Stimulated activated effector memory CD8-positive, alpha-beta T cell treated with anti-CD3 and anti-CD28 coated beads, Interleukin-12 subunit alpha, Interleukin-12 subunit beta, amount 100 ng/mL, for 72 hours (primary cell): Measurements from ENCODE around the gene GPR26.

ENCODE experiments used
- ATAC-seq: fragments of 150-1000 bp; cut with Tn5 transposase; 2 replicates; pipeline ENCODE4 v1.10.0; 2021
- DNase-seq, 2 donors: peaks; one replicate each; pipeline ENCODE4 v3.0.0; 2021 to 2022; ENCODE audit warnings: low spot score in 2 of 2
- H3K27ac Mint-ChIP-seq: one replicate; pipeline ENCODE4 v1.8.0; 2022; ENCODE audit warnings: mild to moderate bottlenecking, mixed read lengths
- H3K36me3 Mint-ChIP-seq: one replicate; pipeline ENCODE4 v1.8.0; 2022; ENCODE audit warnings: mild to moderate bottlenecking, mixed read lengths
- H3K4me1 Mint-ChIP-seq: one replicate; pipeline ENCODE4 v1.8.0; 2022; ENCODE audit warnings: mixed read lengths
- H3K4me3 Mint-ChIP-seq: one replicate; pipeline ENCODE4 v1.8.0; 2022; ENCODE audit warnings: mild to moderate bottlenecking, mixed read lengths
- H3K9me3 Mint-ChIP-seq: one replicate; pipeline ENCODE4 v1.8.0; 2022; ENCODE audit warnings: mixed read lengths

GPR26 gene, protein sequence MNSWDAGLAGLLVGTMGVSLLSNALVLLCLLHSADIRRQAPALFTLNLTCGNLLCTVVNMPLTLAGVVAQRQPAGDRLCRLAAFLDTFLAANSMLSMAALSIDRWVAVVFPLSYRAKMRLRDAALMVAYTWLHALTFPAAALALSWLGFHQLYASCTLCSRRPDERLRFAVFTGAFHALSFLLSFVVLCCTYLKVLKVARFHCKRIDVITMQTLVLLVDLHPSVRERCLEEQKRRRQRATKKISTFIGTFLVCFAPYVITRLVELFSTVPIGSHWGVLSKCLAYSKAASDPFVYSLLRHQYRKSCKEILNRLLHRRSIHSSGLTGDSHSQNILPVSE

DNA sequence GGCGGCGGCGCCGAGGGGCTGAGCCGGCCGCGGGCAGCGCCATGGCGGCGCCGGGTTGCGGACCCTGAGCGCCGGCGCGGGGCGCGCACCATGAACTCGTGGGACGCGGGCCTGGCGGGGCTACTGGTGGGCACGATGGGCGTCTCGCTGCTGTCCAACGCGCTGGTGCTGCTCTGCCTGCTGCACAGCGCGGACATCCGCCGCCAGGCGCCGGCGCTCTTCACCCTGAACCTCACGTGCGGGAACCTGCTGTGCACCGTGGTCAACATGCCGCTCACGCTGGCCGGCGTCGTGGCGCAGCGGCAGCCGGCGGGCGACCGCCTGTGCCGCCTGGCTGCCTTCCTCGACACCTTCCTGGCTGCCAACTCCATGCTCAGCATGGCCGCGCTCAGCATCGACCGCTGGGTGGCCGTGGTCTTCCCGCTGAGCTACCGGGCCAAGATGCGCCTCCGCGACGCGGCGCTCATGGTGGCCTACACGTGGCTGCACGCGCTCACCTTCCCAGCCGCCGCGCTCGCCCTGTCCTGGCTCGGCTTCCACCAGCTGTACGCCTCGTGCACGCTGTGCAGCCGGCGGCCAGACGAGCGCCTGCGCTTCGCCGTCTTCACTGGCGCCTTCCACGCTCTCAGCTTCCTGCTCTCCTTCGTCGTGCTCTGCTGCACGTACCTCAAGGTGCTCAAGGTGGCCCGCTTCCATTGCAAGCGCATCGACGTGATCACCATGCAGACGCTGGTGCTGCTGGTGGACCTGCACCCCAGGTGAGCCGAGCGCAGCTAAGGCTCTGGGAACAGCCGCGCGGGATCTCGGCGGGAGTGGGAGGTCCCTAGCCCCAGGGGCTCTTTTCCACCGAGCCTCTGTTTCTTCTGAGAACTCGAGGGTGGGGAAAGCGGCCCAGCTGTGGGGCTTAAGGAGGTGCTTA lies at the start of gene GPR26:
Gene GPR26 (plus strand): TSS at position 38 of the 919 bp plus-strand sequence. CDS start 53 bp downstream, at position 91.
- Mint-ChIP-seq H3K36me3 (no peaks in the 10 kb centered on the region), H3K4me1 (no peaks in the 10 kb centered on the region), H3K9me3 (peaks cover 6% of the 10 kb centered on the region), H3K4me3 (no peak within 1 kb of the TSS), H3K27ac (no peak within 1 kb of the TSS)
- DNase-seq (no peak), ATAC-seq (no peak)

DNA sequence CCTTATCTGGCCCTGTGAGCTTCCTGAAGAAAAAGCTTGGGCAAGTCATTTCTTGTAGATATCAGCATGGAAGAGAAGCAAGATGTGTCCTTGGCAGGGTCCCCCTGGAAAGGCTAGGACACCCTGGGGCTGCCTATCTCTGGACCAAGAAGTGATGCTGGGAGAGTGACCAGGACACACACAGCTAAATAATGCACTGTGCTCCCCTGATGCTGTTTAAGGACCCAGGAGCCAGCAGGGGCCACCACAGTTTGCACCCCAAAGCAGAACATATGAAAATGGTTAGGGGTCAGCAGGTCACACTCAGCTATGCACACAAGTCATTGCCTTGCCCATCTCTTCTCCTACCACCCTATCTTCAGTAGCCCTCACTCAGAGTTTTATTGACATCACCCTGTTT lies 47.9 kb upstream of the GPR26 start:
- Mint-ChIP-seq H3K36me3 (no peaks in the 10 kb centered on the region), H3K27ac (no peak overlapping the region), H3K4me1 (no peaks in the 10 kb centered on the region), H3K4me3 (no peak overlapping the region), H3K9me3 (no peaks in the 10 kb centered on the region)
- ATAC-seq: no peak
- no peak for DNase-seq

DNA sequence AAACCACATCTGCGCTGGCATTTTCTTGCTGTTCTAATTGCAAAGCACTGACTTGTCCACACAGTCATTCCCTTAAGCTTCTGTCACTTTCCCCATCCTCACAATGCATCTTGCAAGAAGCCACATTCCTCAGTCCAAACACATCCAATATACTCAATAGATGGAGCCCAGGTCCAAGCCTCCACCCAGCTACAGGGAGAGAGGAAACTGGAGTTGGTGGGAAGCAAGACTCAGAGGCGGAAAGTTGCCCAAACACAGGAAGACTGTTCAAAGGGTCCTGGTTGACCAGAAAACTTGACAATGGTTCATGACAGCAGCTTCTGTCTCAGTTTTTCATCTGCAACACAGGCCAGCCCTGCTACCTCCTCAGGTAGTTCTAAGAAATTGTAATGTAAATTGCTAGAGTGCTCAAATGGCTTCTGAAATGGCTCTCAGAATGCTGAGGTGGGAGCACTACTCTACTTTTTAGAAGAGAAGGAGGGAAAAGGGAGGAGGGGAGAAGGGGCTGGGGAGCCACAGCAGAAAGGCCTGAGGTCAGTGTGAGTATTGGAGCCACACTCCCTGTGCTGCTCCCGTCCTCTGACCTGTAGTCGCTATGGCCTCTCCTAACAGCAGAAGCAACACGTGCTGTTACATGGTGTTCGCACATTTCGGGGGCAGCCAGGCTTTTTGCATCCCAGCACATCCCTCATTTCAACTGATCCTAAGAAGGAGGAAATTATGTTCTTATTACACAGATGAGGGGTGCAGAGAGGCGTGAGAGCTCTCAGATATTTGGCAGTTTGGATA lies 46.9 kb upstream of the GPR26 start:
- DNase-seq: no peak
- no peak for ATAC-seq
- Mint-ChIP-seq H3K36me3 (no peaks in the 10 kb centered on the region), H3K4me1 (no peaks in the 10 kb centered on the region), H3K9me3 (no peaks in the 10 kb centered on the region), H3K4me3 (no peak overlapping the region), H3K27ac (no peak overlapping the region)

DNA sequence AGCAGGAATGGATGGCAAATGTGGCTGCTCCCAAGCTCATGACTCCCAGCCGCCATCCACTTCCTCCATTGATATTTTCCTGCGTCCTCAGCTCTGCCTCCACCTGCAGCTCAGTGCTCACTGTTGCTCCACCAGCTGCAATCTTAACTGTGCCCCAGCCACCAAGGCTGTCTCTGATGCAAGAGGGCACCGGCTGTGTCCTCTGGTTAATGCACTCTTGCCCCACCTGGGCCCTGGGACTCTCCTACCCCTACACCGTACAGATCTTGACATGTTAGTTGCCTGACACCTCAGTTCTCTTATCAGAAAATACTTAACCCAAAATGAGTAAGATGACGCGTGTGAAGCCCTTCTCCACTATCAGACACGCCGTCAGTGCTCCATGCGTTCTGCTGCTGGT lies 45.5 kb upstream of the GPR26 start:
- DNase-seq: no peak
- H3K9me3 Mint-ChIP-seq: no peaks in the 10 kb centered on the region
- no peak for ATAC-seq
- no peak overlapping the region for H3K4me3 Mint-ChIP-seq
- H3K4me1 Mint-ChIP-seq: no peaks in the 10 kb centered on the region
- no peak overlapping the region for H3K27ac Mint-ChIP-seq
- H3K36me3 Mint-ChIP-seq: no peaks in the 10 kb centered on the region

DNA sequence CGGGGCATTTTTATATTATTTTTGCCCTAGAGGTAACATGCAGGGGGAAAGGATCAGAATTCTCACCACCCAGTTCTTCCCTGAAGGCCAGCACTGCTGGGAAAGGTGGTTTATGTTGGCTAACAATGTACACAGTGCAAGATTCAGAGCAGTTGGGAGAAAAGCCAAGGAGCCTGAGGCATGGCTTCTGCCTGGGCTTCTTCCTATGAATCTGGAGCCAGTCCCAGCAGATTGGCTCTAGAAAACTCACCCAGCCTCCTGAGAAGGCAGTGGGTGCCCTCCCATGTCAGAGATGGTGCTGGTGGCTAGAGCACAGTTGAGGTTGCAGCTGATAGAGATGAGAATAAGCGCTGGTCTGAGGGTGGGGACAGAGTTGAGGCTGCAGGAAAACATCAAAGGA lies 44.7 kb upstream of the GPR26 start:
- H3K27ac Mint-ChIP-seq: no peak overlapping the region
- H3K36me3 Mint-ChIP-seq: no peaks in the 10 kb centered on the region
- no peaks in the 10 kb centered on the region for H3K4me1 Mint-ChIP-seq
- ATAC-seq: no peak
- DNase-seq: no peak
- no peaks in the 10 kb centered on the region for H3K9me3 Mint-ChIP-seq
- H3K4me3 Mint-ChIP-seq: no peak overlapping the region

DNA sequence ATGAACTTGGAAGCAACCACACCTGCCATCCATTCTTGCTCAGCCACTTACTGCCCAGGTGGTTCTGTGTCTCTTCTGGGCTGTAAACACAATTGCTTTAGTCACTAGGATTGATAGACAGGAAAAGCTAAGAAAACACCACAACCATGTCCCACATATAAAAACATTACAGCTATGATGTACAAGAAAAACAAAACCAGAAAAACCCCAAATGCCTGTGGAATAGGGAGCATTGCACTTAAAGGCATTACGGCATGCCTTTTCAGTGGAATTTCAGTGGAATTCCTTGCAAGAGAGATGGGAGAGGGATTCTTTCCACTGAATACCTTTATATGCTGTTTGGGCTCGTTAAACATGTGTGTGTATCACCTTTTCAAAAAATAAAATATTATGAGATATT lies 44.2 kb upstream of the GPR26 start:
- Mint-ChIP-seq H3K9me3 (no peaks in the 10 kb centered on the region), H3K4me3 (no peak overlapping the region), H3K36me3 (no peaks in the 10 kb centered on the region), H3K27ac (no peak overlapping the region), H3K4me1 (no peaks in the 10 kb centered on the region)
- DNase-seq (no peak), ATAC-seq (no peak)

DNA sequence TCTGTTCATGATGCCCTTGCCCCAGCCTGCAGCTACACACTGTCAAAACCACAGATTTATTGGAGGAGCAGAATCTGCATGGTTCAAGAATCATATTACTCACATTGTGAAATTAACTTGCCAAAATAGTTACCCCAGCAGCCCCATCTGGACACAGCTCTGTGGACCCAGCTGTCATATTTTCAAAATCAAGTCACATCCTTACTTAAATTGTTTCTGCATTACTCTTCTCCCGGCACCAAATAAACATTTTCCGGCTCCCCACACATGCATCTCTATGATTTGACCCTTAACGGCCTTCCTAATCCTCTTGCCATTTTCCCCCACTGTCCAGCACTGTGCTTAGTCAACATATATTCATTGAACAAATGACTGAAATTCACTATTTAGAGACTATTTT lies 43.8 kb upstream of the GPR26 start:
- no peaks in the 10 kb centered on the region for H3K4me1 Mint-ChIP-seq
- no peaks in the 10 kb centered on the region for H3K36me3 Mint-ChIP-seq
- DNase-seq (no peak), ATAC-seq (no peak)
- H3K4me3 Mint-ChIP-seq: no peak overlapping the region
- no peak overlapping the region for H3K27ac Mint-ChIP-seq
- H3K9me3 Mint-ChIP-seq: no peaks in the 10 kb centered on the region

DNA sequence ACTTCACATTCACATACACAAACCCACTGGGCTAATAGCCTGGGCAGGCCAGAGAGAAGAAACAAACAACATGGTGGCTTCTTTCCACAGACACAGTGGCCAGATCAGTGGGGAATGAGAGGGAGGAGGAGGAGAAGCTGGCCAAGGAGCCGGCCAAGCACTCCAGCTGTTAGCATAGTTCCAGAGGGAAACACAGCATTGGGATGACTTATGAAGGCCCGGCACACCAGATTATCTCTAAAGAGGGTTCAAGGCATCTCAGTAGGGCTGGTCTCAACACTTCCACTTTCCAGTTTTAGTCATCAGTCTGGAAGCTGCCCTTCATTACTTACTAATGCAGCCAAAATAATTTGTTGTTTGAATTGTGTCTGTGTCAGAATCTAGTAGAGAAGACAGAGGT lies 42.1 kb upstream of the GPR26 start:
- Mint-ChIP-seq H3K9me3 (no peaks in the 10 kb centered on the region), H3K36me3 (no peaks in the 10 kb centered on the region), H3K4me1 (no peaks in the 10 kb centered on the region), H3K4me3 (no peak overlapping the region), H3K27ac (no peak overlapping the region)
- ATAC-seq (no peak), DNase-seq (no peak)

DNA sequence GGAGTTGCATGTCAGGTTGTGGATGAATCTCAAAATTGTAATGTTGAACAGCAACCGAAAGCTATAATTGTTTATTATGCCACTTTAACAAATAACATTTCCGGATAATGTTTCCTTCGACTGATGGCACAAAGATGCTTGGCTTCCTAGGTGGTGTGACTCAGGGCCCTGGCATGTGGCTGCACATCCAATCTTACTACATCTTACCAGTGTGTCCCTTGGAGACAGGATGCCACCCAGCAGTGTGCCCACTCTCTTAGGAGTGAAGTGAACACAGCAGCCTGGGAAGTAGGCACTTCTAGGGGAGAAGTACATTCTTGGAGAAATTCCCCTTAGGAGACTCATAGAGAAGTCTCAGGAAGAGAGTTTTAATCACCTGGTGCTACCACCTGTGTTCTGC lies 33.0 kb upstream of the GPR26 start:
- DNase-seq (no peak), ATAC-seq (no peak)
- Mint-ChIP-seq H3K27ac (no peak overlapping the region), H3K4me1 (no peaks in the 10 kb centered on the region), H3K36me3 (no peaks in the 10 kb centered on the region), H3K4me3 (no peak overlapping the region), H3K9me3 (no peaks in the 10 kb centered on the region)

DNA sequence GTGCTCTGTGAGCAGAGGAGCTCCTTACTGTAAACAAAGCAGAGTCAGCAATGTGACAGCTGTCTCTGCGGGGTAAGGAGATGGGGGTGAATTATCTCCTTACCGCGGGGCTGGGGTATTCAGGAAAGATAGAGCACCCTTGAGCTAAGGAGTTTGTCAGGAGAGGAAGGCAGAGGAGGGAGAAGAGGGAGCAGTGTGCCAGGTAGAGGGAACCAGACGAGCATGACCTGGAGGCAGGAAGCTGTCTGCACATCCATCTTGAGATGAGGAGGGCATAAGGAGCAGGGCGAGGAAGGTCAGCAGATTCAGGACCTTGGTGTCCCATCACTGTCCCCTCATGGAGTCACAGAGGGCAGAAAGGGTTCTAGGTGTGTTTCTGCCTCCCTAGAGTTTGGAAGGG lies 32.5 kb upstream of the GPR26 start:
- no peaks in the 10 kb centered on the region for H3K9me3 Mint-ChIP-seq
- H3K36me3 Mint-ChIP-seq: no peaks in the 10 kb centered on the region
- H3K27ac Mint-ChIP-seq: no peak overlapping the region
- peak; percentile 8 for ATAC-seq
- H3K4me1 Mint-ChIP-seq: no peaks in the 10 kb centered on the region
- DNase-seq: no peak
- no peak overlapping the region for H3K4me3 Mint-ChIP-seq

DNA sequence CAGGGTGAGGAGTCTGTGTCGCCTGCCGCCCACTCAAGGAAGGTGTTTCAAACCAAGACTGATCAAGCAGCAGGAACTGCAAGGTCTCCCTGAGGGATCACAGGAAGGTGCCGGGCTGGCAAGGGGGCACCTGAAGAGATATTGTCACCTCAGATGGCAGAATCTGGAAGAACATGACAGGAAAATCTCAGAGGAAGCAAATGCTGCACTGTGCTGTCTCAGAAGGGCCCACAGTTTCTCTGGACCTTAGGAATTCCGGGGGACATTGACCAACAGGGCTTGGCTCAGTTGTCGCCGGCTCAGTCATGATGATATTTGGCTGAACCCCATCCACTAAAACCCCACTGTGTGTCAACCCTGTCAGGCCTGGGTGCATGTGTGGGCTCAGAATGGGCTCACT lies 31.9 kb upstream of the GPR26 start:
- Mint-ChIP-seq H3K36me3 (no peaks in the 10 kb centered on the region), H3K4me1 (no peaks in the 10 kb centered on the region), H3K4me3 (no peak overlapping the region), H3K9me3 (no peaks in the 10 kb centered on the region), H3K27ac (no peak overlapping the region)
- ATAC-seq (no peak), DNase-seq (peak in 1 of 2 donors; percentile 34)

DNA sequence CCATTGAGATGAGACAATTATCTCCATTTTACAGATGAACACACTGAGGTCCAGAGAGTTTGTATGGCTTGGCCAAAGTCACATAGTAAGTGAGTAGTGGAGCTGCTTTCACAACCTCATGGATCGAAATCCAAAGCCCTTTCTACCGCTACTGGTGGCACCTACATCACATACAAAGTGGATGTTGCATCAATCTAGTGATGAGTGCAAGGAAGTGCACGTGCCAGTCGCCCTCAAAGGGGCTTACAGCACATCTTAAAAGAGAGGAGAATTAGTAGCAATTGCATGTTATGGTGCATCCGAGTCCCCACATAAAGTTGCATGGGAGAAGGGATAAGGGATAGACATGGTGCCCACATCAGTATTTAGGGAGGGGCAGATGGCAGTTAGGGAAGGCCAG lies 31.0 kb upstream of the GPR26 start:
- DNase-seq (peak in 1 of 2 donors; percentile 15), ATAC-seq (no peak)
- H3K27ac Mint-ChIP-seq: no peak overlapping the region
- H3K36me3 Mint-ChIP-seq: no peaks in the 10 kb centered on the region
- H3K4me1 Mint-ChIP-seq: no peaks in the 10 kb centered on the region
- H3K9me3 Mint-ChIP-seq: no peaks in the 10 kb centered on the region
- H3K4me3 Mint-ChIP-seq: no peak overlapping the region

DNA sequence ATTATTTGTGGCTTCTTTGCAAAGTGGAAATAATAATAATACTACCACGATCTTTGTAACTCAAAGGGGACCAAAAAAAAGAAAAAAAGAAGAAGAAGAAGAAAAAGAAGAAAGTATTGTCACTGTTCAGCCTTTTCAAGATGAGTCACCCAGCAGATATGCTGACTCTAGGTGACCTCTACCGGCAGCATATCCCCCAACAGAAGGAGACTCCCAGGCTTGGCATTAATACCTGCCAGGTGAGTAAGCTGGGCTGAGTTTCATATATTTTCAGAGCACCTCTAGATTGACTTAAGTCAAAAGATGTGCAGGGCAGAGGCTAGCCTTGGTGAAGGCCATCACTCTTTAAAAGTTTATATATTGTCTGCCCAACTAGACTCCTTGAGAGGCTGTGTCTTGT lies 30.4 kb upstream of the GPR26 start:
- no peak for DNase-seq
- Mint-ChIP-seq H3K4me3 (no peak overlapping the region), H3K9me3 (no peaks in the 10 kb centered on the region), H3K36me3 (no peaks in the 10 kb centered on the region), H3K4me1 (no peaks in the 10 kb centered on the region), H3K27ac (no peak overlapping the region)
- ATAC-seq: no peak

DNA sequence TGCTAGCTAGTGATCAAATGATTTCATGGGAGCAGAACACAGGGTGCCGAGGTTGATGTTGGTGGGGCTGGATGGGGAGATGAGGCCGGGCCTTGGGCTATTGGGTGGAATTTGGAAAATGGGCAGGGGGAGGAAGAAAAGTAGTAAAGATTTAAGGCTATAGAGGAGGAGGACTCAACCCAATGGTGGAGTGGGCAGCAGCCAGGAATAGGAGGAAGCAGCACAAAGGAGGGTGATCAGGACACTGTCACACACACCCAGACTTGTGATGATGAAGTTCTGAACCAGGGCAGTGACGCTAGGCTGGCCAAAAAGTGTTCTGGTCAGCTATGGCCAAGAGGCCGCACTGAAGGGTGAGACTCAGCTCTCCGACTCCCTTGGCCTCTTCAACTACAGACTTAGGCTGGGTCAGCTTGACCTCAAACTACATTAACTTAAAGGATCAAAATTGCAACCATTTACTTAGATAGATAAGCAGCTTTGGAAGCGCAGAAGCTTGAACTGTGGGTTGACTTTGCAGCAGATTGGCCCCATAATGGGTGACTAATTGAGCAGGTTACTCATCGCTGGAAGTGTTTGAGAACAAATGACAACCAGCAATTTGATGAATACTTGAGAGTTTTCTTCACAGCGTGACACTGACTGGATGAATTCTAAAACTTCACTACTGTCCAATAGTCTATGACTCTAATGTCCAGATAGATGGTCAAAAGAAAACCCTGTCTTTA lies 29.4 kb upstream of the GPR26 start:
- Mint-ChIP-seq H3K27ac (no peak overlapping the region), H3K9me3 (no peaks in the 10 kb centered on the region), H3K4me3 (no peak overlapping the region), H3K4me1 (no peaks in the 10 kb centered on the region), H3K36me3 (no peaks in the 10 kb centered on the region)
- no peak for ATAC-seq
- DNase-seq: peak in 1 of 2 donors; percentile 17

DNA sequence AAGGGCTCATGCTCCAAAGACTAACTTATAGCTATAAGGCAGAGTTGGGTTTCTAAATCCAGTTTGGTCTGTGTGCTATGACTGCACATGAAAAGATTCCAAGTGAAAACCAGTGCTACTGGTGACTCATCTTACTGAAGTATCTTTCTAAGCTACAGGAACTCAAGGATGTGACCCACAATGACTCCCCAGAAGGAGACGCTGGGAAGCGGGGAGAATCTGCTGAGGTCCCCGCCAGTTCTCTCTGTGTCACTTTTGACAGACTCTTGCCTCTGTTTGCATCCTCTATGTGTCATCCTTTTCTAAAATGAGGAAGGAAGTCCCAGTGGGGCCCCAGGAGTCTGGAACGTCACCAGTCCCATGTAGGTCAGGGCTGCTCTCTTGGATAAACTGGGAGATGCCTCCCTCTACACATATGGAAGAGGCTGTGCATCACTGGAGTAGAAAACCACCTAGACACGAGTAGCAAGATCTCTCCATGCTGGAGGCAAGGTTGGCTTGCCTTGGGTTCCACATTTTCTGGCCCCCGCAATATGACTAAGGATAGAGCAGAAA lies 28.8 kb upstream of the GPR26 start:
- DNase-seq (no peak), ATAC-seq (no peak)
- H3K27ac Mint-ChIP-seq: no peak overlapping the region
- H3K4me3 Mint-ChIP-seq: no peak overlapping the region
- H3K9me3 Mint-ChIP-seq: no peaks in the 10 kb centered on the region
- H3K4me1 Mint-ChIP-seq: no peaks in the 10 kb centered on the region
- H3K36me3 Mint-ChIP-seq: no peaks in the 10 kb centered on the region
